ENCODE data around the gene MMP17. TPM values are rescaled to one million over a fixed set of nuclear protein-coding genes. Genes with fewer than 3 reads are reported as not detected.
"Not testable (repeated sequence)": the region's sequence is repeated elsewhere in the genome, so short reads cannot be mapped to it uniquely, and the experiment has no call there.

Gene MMP17
- polyA plus RNA-seq, 1 donor: 0.65 TPM

DNA sequence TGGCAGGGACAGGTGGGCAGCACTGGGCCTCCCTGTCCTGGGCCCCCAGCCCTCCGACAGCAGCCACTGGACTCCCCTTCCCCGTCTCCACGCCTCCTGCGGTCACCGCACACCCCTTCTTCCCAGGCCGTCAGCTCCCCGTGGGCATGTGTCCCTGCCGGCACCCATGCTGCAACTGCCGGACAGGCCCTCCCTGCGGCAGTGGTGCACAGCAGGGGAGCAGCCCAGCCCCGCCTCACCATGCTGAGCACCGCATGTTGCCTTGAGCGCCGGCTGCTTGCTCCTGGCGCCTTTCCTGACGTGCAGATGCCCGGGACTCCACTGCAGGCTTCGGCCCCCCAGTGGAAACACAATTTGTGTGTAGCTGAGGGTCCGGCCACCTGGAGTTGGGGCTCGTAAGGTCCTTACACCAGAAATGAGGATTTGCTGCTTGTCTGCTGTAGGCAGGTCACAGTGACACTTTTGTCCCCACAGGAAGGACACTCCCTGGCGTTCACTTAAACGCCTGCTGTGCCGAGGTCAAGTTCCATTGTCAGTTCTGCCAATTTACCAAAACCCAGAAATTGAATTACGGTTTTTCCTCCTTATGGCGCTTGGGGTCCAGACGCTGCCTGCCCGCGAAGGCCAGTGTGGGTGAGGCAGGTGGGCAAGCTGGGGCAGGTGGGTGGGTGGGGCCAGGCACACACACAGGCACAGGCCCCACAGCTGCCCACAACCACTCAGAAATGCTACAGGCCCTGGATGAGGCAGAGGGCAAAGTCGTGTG, 28.2 kb upstream of the MMP17 start:
- DNase-seq: no peak

DNA sequence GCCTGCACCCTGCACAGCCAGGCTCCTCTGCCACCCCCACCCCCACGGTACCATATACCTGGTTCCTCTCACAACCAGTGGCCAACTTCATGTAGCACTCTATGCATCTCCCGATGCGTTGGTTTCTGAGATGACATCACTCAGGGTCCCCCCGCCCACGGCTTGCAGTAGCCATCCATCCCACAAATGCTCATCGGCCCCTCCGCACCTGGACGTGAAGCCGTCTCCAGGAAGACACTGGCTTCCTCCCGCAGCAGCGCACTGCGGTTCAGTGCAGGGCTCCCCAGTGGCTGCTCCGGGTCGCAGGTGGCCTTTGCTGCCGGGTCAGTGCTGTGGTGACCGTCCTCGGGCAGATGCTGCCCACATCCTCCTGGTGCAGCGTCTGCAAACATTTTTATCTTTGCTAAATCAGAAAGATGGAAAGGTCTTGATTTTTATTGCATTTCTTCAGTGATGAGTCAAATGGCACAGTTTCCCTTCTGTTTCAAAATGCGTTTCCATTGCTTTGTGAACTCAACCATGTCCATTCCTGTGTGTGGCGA, 27.5 kb upstream of the MMP17 start:
- DNase-seq: no peak

DNA sequence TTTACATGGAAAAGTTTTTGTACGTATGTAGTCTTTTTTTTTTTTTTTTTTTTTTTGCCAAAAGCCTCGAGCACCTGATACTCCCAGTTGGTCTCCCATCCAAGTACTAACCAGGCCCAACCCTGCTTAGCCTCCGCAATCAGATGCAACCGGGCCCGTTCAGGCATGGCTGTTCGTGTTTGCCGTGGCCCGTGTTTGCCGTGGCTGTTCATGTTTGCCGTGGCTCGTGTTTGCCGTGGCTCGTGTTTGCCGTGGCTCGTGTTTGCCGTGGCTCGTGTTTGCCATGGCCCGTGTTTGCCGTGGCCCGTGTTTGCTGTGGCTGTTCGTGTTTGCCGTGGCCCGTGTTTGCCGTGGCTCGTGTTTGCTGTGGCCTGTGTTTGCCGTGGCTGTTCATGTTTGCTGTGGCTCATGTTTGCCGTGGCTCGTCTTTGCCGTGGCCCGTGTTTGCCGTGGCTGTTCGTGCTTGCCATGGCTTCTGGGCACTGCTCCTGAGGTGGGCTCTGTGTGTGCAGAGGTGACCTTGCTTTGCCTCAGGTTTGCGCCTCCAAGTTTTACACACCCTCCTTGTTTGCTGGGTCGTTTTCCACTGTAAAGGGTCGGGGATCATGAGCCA, 26.8 kb upstream of the MMP17 start:
- DNase-seq: no peak

DNA sequence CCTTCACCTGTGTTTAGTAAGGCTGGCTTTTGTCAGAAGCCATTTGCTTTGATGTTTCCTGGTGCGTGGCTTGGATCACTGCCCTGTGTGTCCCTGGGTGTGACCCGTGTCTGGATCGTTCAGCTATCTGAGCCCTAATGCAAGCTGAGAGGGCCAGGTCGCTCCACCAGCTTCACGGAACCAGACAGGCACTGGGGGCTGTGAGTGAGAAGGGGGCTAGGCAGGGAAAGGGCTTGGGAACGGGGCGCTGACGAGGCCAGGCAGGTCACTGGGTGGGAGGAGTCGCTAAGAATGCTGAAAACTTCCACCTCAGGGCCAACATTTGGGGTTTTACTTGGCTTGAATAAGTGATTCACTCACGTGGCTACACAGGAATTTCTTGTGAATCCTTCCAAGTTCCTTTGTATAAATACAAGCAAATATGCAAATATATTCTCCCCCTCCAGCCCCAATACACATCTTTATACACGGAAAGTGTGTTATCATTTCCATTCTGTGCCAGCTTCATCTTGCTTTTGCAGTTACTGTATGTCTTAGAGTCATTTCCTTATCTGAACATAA, 24.2 kb upstream of the MMP17 start:
- no peak for DNase-seq

DNA sequence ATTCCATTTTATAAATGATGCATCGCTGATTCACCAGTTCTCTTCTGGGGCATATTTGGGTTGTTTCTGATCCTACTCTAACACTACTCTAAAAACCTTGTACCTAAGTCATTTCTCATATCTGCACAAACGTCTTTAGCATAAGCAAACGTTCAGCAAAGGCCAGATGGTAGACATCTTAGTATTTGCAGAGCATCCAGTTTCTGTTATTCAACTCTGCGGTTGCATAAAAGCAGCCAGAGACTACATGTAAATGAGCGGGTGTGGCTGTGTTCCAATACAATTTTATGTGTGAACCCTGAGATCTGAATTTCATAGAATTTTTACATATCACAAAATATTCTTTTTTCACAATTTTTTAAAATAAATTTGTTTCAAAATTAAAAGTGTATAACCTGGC, 22.8 kb upstream of the MMP17 start:
- no peak for DNase-seq

DNA sequence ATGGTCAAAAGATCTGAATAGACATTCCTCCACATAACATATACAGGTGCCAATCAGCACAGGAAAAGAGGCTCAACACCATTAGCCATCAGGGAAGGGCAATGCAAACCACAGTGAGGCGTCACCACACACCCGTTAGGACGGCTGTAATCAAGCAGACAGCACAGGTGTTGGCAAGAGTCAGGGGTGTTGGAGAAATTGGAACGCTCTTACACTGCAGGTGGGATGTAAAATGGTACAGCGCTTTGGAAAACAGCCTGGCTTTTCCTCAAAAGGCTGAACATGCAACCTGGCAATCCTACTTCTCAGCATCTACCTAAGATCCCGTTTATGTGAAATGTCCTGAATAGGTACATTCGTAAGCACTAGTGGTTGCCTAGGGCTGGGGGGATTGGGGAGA, 21.5 kb upstream of the MMP17 start:
- DNase-seq: no peak

DNA sequence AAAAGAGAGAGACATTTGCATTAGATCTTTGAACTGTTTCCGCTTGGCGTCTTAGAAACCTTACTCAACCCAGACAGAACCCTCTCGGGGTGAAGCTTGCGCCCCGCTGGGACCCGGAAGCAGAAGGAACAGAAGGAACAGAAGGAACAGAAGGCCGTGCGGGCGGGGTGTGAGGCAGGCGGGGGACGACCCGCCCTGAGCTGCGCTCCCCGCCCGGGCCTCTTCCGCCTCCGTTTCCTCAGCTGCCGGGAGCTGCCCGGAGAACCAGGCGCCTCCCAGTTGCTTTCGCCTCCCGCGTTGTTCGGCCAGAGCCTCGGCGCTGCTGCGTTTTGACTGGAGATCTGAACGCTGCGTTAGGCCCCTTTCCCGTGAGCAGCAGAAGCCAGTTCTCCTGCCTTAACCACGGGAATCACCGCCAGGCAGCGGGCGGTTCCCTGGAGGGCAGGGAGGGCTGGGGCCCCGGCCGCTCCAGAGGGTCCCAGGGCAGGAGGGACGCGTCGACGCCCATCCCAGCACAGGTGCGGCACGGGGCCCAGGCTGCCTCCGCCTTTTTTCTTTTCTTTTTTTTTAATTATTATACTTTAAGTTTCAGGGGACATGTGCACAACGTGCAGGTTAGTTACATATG, 19.3 kb upstream of the MMP17 start:
- no peak for DNase-seq

DNA sequence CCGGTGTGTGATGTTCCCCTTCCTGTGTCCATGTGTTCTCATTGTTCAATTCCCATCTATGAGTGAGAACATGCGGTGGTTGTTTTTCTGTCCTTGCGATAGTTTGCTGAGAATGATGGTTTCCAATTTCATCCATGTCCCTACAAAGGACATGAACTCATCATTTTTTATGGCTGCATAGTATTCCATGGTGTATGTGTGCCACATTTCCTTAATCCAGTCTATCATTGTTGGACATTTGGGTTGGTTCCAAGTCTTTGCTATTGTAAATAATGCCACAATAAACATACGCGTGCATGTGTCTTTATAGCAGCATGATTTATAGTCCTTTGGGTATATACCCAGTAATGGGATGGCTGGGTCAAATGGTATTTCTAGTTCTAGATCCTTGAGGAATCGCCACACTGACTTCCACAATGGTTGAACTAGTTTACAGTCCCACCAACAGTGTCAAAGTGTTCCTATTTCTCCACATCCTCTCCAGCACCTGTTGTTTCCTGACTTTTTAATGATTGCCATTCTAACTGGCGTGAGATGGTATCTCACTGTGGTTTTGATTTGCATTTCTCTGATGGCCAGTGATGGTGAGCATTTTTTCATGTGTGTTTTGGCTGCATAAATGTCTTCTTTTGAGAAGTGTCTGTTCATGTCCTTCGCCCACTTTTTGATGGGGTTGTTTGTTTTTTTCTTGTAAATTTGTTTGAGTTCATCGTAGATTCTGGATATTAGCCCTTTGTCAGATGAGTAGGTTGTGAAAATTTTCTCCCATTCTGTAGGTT, 18.5 kb upstream of the MMP17 start:
- DNase-seq: not testable (repeated sequence)

DNA sequence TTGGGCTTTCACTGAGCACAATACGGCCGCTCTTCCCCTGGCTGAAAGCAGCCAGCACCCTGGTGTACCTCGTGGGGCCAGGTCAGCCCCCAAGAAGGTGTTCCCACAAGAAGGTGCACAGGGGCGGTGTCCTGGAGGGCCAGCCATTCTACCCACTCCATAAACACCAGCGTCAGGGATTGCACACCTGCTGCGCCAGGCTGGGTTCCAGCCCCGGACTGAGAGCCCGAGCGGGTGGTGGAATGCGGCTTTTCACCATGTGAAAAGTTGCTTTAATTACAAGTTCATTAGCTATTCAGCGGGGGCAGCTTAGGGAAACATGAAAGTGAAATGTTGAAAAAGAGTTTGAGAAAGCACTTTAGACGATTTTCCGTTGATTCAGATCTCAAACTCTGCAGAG, 17.5 kb upstream of the MMP17 start:
- no peak for DNase-seq

DNA sequence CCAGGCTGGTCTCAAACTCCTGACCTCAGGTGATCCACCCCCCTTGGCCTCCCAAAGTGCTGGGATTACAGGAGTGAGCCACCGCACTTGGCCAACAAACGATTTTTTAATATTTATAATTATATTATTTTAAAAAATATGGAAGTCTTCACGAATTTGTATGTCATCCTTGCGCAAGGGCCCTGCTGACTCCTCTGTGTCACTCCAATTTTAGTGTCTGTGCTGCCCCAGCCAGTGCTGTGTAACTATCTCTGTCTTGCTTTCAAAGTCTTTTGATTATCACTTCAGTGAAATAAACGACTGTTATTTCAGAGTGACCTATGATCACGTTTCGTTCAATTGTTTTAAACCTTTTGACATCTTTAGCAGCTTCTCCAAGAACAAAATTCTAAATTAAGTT, 13.1 kb upstream of the MMP17 start:
- DNase-seq: no peak

DNA sequence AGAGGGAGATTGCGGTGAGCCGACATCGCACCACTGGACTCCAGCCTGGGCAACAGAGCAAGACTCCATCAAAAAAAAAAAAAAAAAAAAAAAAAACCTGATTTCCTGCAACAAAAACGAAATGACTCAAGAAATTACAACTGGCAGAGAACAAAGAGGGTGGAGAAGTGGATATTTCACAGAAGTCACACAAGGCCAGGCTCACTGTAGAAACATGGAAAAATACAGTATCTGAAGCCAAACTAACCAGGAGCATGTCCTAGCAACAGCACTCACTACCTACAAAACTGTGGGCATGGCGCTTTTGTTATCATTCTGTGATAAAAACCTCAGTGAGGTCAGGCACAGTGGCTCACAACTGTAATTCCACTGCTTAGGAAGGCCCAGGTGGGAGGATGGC, 11.7 kb upstream of the MMP17 start:
- DNase-seq: no peak

DNA sequence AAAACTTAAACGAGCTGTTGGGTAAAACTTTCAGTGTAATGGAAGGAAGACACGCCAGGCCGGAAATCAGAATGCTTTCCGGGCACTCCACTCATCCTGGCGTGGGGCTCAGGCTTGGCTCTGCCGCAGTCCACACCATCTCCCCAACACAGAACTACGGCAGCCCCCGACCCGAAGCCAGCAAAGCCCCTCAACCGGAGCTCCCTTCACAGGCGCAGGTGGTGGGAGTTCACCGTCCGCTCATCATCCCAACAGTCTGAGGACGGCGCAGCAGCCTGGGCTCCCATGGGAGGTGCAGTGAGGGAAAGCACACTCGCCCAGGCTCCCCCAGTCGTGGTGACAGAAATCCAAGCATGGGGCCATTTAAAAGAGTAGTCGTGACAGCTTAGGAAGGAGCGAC, 11.0 kb upstream of the MMP17 start:
- no peak for DNase-seq

DNA sequence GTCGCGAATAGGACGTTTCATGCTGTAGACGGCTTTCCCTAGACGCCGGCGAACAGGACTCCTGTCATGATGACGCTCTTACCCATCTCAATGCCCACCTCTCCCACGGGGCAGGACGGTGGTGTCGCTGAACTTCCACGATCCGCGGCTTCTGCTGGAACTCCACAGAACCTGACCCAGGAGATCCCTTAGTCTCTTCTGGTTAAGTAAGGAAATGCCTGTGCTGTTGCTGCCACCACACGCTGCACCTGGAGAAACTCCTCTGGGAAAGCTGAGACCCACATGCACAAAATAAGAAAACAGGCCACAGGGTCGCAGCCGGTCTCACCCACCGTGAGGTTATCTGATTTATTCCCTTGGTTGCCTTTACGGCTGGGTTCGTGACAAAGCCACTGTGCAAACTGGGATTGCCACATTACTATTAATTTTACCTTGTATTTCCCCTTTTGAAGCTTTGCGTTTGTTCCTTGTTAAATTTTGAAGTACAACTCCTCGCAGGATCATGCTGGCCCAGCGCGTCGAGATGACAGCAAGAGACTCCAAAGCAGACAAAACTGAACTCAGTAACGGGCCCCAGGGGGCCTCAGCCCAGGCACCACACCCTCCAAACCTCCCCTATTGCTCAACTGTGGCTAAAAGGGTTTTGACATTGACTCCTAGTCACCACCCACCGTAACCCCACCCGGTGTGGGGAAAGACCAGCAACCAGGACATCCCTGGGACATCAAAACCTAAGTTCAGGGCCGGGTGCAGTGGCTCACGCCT, 9.2 kb upstream of the MMP17 start:
- no peak for DNase-seq

DNA sequence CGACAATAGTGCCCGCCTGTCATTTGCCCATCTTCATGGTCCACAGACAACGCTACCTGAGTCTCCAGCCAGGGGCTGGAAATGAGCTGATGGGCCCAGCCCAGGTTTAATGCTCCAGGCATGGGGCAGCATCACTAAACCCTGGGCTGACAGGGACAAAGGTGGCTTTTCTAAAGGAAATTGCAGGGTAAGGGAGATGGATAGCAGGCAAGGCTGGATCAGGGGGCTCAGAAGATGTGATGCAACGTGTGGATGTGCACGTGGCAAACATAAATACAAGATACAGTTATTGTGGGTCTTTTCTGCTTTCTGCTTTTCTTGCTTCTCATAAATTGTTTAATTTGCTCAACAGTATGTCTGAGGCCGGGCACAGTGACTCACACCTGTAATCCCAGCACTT, 3.7 kb upstream of the MMP17 start:
- no peak for DNase-seq

DNA sequence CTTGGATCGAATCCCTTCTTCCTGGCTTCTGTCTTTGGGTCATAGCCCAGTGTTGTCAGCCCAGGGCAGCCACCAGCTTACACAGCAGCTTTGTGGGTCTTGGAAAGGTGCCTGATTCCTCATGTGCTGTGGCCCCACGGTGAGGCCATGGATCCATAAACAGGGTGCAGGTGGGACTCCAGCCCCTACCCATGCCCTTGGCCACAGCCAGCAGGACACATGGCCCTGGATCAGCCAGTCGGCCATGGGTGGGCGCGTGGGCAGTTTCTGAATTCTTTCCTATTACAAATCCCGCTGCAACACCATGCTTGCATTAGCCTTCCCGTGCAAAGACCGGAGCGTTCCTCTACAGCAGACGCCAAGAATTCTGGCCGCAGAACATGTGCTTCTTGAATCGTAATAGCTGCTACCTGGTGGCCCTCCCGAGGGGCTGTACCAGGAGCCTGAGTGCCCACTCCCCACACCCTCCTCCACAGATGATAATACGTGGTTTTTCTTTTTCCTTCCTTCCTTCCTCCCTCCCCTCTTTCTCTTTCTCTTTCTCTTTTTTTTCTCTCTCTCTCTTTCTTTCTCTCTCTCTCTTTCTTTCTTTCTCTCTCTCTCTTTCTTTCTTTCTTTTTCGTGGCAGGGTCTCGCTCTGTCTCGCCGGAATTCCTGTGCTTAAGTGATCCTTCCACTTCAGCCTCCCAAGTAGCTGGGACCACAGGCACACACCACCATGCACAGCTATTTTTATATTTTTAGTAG, 2.9 kb upstream of the MMP17 start:
- no peak for DNase-seq

DNA sequence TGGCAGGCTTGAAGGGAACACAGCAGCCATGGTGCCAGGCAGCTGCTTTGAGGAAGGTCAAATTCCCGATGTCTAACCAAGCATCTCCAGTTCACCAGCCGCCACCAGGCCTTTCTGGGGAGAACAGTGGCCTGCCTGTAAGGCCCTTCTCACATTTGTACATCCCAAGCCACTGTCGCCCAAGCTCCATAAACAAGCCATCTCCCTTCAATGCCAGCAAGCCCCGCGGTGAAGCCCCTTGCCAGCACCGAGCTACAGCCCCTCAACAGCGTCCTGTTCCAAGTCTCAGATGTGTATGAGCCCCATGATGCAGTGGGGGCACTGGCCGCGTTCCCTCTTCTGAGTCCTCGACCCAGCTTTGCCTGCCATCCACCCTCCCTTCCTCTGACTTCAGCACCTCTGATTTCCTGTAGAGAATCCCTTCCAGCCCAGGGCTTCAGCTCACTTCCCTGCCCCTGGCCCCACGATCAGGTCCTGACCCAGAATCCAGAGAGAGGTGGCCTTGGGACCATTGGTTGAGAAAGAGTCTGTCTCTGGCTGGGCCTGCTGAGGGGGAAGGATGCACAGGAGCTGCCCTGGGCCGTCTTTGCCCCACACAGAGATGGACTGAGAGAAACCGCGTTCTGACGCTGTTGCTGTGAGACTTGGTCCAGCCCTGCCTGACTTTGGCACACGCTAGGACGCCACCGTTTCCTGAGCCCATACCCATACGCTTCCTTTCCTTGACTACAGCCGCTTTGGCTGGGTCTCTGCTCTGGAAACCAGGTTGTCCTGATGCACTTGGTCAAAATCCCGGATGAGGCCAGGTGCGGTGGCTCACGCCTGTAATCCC, 1.9 kb upstream of the MMP17 start:
- DNase-seq: no peak

DNA sequence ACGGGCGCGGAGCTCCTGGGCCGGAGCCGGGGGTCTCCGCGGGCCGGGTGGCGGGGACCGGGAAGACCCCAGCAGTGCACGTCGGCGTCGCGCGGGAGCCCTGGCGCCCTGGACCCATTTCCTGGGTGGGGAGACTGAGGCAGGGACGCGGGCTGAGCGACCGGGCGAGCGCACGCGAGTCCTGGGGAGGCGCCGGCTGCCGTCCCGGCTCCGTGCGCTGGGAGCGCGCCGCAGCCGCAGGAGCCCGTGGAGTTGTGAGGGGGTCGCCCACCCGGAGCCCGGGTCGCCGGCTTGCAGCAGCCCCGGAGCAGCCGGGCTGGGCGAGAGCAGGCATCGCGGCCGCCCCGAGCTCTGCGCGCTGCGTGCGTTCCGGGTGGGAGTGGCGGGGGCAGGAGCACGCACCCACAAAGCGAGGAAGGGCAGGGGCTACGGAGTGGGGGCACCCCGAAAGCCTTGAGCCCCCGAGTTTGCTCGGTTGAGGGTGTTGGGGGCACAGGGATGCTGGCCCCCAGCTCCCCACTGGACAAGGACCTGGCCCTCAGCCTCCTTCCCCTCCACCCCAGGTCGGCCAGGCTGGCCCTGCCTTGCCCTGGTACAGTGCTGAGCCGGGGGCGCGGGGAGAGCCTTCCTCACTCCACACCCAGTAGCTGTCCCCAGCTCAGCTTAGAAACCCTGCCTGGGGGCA, 620 bp downstream of the MMP17 start:
- DNase-seq: no peak

DNA sequence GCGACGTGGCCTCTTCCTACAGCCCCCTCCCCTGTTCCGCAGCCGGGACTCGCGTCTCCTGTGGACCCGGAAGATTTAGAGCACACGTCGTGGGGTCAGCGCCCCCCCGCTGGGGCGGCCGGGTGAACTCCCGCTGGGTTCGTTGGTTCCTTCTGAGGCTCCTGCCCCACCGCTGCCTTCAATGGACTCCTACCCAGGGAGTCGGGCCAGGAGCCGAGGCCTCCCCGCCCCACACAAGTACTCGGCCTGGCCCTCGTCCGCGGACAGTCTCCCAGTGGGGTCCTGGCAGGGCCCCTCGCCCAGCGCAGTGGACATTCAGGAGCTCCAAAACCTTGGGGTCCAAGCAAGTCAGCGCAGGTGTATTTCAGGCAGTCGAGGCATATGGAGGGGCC, 1.2 kb downstream of the MMP17 start:
- no peak for DNase-seq

DNA sequence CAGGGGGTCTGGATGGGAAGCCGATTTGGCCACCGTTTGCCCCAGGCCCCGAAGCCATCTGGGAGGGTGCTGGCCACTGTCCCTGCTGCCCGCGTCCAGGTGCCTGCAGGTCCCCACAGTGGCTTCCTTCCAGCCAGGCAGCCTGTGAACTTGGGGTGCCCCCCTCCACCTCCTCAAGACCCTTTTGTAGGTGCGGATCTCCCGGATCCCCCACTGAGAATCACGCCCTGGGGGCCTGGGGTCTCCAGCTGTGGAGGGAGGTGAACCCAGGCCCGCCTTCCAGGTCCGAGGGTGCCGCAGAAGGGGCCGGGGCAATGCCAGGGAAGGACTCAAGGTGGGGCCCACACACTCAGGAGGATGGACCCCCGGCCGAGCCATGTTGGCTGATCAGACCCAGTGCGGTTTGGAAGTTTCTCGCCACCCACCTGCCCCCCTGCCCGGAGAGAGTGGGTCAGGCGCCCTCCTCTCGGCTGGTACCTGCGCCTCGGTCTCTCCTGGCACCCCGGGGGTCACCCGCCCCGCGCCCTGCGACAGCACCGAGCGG, 1.7 kb downstream of the MMP17 start:
- no peak for DNase-seq

Measured in left kidney (tissue), 2 donors.